ENCODE results near the gene CACNA1G.

The CACNA1G gene

GRCh38 chr17:50632637-50633036 is 72.1 kb downstream of the CACNA1G start:
- Histone ChIP-seq H3K9me2 (replicated peaks; ENCODE audit: control insufficient read depth, low read length) (no peaks in the 10 kb centered on the region), H4K20me1 (ENCODE audit: control insufficient read depth, insufficient read depth, low read depth, low read length) (no peaks in the 10 kb centered on the region), H3K4me2 (ENCODE audit: low read length) (no peak overlapping the region), H3K9me3 (ENCODE audit: control insufficient read depth, insufficient read depth, low read length) (no peaks in the 10 kb centered on the region), H3K27me3 (ENCODE audit: control insufficient read depth, low read length) (peaks cover 78% of the 10 kb centered on the region), H3K79me2 (ENCODE audit: control insufficient read depth, low read length) (no peaks in the 10 kb centered on the region), H3F3A (ENCODE audit: control insufficient read depth, insufficient read depth) (no peaks in the 10 kb centered on the region), H3K4me3 (ENCODE audit: low read length) (no peak overlapping the region), H3K27ac (ENCODE audit: low read depth, low read length) (no peak overlapping the region), H3K36me3 (ENCODE audit: control insufficient read depth, low read length) (no peaks in the 10 kb centered on the region), H3K4me1 (ENCODE audit: control insufficient read depth, low read length) (peaks cover 10% of the 10 kb centered on the region)
- TF ChIP-seq, protein P1, sequence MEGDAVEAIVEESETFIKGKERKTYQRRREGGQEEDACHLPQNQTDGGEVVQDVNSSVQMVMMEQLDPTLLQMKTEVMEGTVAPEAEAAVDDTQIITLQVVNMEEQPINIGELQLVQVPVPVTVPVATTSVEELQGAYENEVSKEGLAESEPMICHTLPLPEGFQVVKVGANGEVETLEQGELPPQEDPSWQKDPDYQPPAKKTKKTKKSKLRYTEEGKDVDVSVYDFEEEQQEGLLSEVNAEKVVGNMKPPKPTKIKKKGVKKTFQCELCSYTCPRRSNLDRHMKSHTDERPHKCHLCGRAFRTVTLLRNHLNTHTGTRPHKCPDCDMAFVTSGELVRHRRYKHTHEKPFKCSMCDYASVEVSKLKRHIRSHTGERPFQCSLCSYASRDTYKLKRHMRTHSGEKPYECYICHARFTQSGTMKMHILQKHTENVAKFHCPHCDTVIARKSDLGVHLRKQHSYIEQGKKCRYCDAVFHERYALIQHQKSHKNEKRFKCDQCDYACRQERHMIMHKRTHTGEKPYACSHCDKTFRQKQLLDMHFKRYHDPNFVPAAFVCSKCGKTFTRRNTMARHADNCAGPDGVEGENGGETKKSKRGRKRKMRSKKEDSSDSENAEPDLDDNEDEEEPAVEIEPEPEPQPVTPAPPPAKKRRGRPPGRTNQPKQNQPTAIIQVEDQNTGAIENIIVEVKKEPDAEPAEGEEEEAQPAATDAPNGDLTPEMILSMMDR (IDR thresholded peaks at IDR 0.05; ENCODE audit: low read depth, low read length, poor library complexity, severe bottlenecking): no peak
- TF ChIP-seq EZH2phosphoT487 (IDR thresholded peaks at IDR 0.05; ENCODE audit: borderline replicate concordance, low read length): no peak; the same call in 1 of the 2 replicates

- H3K36me3 ChIP-seq (ENCODE audit: control insufficient read depth, low read length): no peaks in the 10 kb centered on the region
- no peaks in the 10 kb centered on the region for H3K9me2 ChIP-seq (replicated peaks; ENCODE audit: control insufficient read depth, low read length)
- no peaks in the 10 kb centered on the region for H3K9me3 ChIP-seq (ENCODE audit: control insufficient read depth, insufficient read depth, low read length)
- H4K20me1 ChIP-seq (ENCODE audit: control insufficient read depth, insufficient read depth, low read depth, low read length): no peaks in the 10 kb centered on the region
- TF ChIP-seq, protein P1 (IDR thresholded peaks at IDR 0.05; ENCODE audit: low read depth, low read length, poor library complexity, severe bottlenecking): no peak
- no peak for TF ChIP-seq EZH2phosphoT487 (IDR thresholded peaks at IDR 0.05; ENCODE audit: borderline replicate concordance, low read length)
- peaks cover 79% of the 10 kb centered on the region for H3K27me3 ChIP-seq (ENCODE audit: control insufficient read depth, low read length)
- H3K4me2 ChIP-seq (ENCODE audit: low read length): no peak overlapping the region
- H3K79me2 ChIP-seq (ENCODE audit: control insufficient read depth, low read length): no peaks in the 10 kb centered on the region
- no peak overlapping the region for H3K27ac ChIP-seq (ENCODE audit: low read depth, low read length)
- no peaks in the 10 kb centered on the region for H3F3A ChIP-seq (ENCODE audit: control insufficient read depth, insufficient read depth)
- no peak overlapping the region for H3K4me3 ChIP-seq (ENCODE audit: low read length)
- peaks cover 10% of the 10 kb centered on the region for H3K4me1 ChIP-seq (ENCODE audit: control insufficient read depth, low read length)
Measured at GRCh38 chr17:50633683-50634082, 73.2 kb downstream of the CACNA1G start.

GRCh38 chr17:50634224-50634914 is 73.9 kb downstream of the CACNA1G start, which contains the start of gene ABCC3:
ABCC3 (plus strand) TSS chr17:50634881; CDS start chr17:50634937, 56 bp downstream.
- Histone ChIP-seq H4K20me1 (ENCODE audit: control insufficient read depth, insufficient read depth, low read depth, low read length) (no peaks in the 10 kb centered on the region), H3K9me3 (ENCODE audit: control insufficient read depth, insufficient read depth, low read length) (no peaks in the 10 kb centered on the region), H3K4me2 (ENCODE audit: low read length) (no peak within 1 kb of the TSS), H3K36me3 (ENCODE audit: control insufficient read depth, low read length) (no peaks in the 10 kb centered on the region), H3K27ac (ENCODE audit: low read depth, low read length) (no peak within 1 kb of the TSS), H3K4me3 (ENCODE audit: low read length) (no peak within 1 kb of the TSS), H3K27me3 (ENCODE audit: control insufficient read depth, low read length) (peaks cover 82% of the 10 kb centered on the region), H3K79me2 (ENCODE audit: control insufficient read depth, low read length) (no peaks in the 10 kb centered on the region), H3K4me1 (ENCODE audit: control insufficient read depth, low read length) (peaks cover 10% of the 10 kb centered on the region), H3F3A (ENCODE audit: control insufficient read depth, insufficient read depth) (no peaks in the 10 kb centered on the region), H3K9me2 (replicated peaks; ENCODE audit: control insufficient read depth, low read length) (no peaks in the 10 kb centered on the region)
- TF ChIP-seq EZH2phosphoT487 (IDR thresholded peaks at IDR 0.05; ENCODE audit: borderline replicate concordance, low read length): 0 out of 2 replicates have a peak, but pooled peaks have one; percentile 18
- TF ChIP-seq, protein P1 (IDR thresholded peaks at IDR 0.05; ENCODE audit: low read depth, low read length, poor library complexity, severe bottlenecking): no peak
